ENCODE results near the gene IRX1. TPM values are rescaled to one million over a fixed set of nuclear protein-coding genes. Genes with fewer than 3 reads are reported as not detected.

IRX1 gene
- under 1 TPM in 2 of 4 donors, not detected in 2; 0.95 to 0.97 TPM for total RNA-seq

DNA sequence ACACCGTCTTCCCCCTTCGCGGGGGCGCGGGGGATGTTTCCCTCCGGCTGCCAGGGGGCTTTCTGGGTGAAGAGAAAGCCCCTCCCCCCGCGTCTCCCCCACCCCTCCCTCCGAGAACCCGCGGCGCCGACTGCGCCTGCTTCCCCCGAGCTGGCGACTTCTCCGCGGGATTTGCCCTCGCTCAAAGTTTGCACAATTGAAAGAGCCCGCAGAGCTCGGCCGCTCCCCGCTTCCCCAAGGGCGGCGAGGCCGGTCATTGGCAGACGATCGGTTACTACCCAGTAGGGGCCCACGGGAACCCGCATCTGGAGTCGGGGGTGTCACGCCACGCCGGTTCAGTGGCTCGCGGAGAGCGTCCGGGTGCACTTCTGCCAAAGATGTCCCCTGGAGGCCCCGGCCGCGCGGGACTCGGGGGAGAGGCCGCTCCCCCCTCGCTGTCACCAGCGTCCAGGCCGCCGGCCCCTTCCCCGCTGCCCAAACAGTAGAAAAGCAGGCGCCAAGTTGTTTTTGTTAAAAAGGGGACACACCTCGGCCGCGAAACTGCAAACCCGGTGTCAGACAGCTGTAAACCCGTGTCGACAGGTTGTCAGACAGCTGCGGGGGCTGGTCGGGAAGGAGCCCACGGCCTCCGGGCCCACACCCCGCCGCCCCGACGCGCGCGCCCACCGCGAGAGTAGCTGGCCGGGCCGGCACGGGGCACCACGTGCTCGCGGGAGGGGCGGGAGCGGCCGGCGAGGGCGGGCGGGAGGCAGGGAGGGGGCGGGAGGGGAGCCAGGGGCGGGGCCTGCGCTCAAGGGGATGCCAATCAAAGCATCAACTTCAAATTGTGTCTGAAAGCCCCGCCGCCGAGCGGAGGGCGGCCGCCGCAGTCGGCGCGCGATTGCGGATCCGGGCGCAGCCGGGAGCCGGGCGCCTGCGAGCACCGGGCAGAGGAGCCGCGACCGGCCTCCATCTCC is at the start of gene IRX1:
Gene IRX1 (plus strand): TSS at position 827 of the 956 bp plus-strand sequence. CDS start 274 bp downstream, outside the sequence.
- peak within 1 kb of the TSS in 1 of 4 donors; percentile 9 for H3K27ac ChIP-seq
- peaks cover 19 to 49% (median 25%) of the 10 kb centered on the region in 3 donors for H3K4me1 ChIP-seq
- H3K4me3 ChIP-seq, result peak within 1 kb of the TSS; percentile 19 to 60 (median 30)
- TF ChIP-seq POLR2A (IDR thresholded peaks at IDR 0.05), result no peak
- TF ChIP-seq, protein P1, sequence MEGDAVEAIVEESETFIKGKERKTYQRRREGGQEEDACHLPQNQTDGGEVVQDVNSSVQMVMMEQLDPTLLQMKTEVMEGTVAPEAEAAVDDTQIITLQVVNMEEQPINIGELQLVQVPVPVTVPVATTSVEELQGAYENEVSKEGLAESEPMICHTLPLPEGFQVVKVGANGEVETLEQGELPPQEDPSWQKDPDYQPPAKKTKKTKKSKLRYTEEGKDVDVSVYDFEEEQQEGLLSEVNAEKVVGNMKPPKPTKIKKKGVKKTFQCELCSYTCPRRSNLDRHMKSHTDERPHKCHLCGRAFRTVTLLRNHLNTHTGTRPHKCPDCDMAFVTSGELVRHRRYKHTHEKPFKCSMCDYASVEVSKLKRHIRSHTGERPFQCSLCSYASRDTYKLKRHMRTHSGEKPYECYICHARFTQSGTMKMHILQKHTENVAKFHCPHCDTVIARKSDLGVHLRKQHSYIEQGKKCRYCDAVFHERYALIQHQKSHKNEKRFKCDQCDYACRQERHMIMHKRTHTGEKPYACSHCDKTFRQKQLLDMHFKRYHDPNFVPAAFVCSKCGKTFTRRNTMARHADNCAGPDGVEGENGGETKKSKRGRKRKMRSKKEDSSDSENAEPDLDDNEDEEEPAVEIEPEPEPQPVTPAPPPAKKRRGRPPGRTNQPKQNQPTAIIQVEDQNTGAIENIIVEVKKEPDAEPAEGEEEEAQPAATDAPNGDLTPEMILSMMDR (IDR thresholded peaks at IDR 0.05), result no peak
- intact Hi-C loops (cut with DNase I), result no loop called here
- 0 to 13% methylated on average over 1 to 17 of the region's 106 CpGs for WGBS, 2 donors
- DNase-seq, result no peak
- H3K27me3 ChIP-seq, result peaks cover 21 to 100% (median 57%) of the 10 kb centered on the region in 4 donors
- no peaks in the 10 kb centered on the region for H3K9me3 ChIP-seq
- H3K36me3 ChIP-seq, result no peaks in the 10 kb centered on the region

DNA sequence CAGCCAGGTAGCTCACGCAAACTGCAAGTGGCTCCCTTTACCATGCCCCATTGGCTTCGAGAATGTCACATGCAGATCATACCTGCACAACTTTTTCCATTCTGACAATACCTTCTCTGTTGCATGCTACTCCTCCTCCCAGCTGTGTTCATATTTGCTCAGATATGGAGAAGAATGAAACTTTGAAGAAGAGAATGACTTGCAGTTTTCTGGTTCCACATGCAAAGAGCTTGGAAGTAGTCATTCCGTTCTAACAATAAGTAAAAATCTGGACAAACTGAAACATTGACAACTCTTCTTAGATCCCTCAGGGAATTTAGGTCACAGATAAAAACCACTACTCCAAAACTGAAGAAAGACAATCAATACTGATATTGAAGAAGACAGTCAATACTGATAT is 49.6 kb upstream of the IRX1 start:
- DNase-seq, result no peak
- 75 to 93% methylated on average over 3 of the region's 3 CpGs for WGBS, 2 donors
- Histone ChIP-seq H3K27ac (no peak overlapping the region), H3K27me3 (no peaks in the 10 kb centered on the region), H3K4me3 (no peak overlapping the region), H3K36me3 (no peaks in the 10 kb centered on the region), H3K9me3 (no peaks in the 10 kb centered on the region), H3K4me1 (no peaks in the 10 kb centered on the region)
- no peak for TF ChIP-seq POLR2A (IDR thresholded peaks at IDR 0.05)
- TF ChIP-seq, protein P1 (IDR thresholded peaks at IDR 0.05), result no peak
- intact Hi-C loops (cut with DNase I), result no loop called here

DNA sequence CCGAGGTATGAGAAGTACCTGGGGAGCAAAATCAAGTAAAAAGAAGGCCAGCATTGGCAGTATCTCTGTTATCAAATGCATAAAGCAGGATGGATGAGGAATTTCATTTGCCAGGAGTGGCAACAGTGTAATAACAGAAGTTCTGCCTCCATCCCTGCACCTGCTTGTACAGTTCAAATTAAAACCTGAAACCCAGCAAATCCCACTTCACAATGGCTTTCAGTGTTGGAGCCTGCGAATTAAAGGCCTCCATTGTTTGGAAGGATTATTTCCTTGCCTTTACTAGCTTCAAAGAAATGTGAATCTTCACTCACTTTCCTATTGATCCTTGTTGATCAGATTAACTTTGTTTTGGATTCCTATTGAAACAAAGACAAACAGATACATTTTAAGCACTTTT is 31.5 kb upstream of the IRX1 start:
- intact Hi-C loops (cut with DNase I), result no loop called here
- WGBS, 2 donors, result 51 to 56% methylated on average over 2 of the region's 2 CpGs
- Histone ChIP-seq H3K4me1 (no peaks in the 10 kb centered on the region), H3K9me3 (no peaks in the 10 kb centered on the region), H3K27me3 (peaks cover 0 to 4% (median 0%) of the 10 kb centered on the region in 4 donors), H3K36me3 (no peaks in the 10 kb centered on the region), H3K4me3 (no peak overlapping the region), H3K27ac (no peak overlapping the region)
- TF ChIP-seq POLR2A (IDR thresholded peaks at IDR 0.05), result no peak
- no peak for DNase-seq

DNA sequence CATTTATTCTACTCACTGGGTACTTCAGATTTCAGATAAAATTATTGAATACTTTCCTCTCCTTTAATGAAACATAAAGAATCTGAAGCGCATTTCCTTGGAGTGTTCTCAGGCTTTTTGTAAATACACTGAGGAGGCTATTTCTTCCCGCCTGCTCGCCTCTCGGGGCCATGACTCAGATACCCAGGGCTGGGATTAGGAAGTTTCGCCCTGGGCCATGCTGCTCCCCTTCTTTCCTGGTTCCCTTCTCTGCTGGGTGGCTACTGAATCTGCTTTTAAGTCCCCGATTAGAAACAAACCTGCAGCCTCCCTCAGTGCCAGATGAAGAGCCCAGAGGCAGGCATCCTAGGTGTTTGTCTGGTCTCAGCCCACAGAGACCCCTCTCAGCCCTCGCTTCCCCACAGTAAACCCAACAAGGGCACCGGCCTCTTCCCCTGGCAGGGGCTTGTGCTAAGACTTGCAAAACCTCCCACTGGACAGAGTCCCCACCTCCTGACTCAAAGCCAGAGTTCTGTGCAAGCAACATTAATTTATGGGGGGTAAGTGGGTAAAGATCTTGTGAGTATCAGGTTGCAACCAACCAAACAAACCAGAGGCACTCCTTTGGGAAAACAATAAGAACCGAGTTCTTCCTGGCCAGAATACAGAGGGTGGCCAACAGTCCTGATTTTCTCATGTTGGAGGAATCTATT is 30.7 kb upstream of the IRX1 start:
- no peak overlapping the region for H3K4me3 ChIP-seq
- H3K9me3 ChIP-seq, result no peaks in the 10 kb centered on the region
- H3K27ac ChIP-seq, result no peak overlapping the region
- H3K4me1 ChIP-seq, result no peaks in the 10 kb centered on the region
- TF ChIP-seq, protein P1 (IDR thresholded peaks at IDR 0.05), result no peak
- no peak for TF ChIP-seq POLR2A (IDR thresholded peaks at IDR 0.05)
- peaks cover 0 to 9% (median 0%) of the 10 kb centered on the region in 4 donors for H3K27me3 ChIP-seq
- no peaks in the 10 kb centered on the region for H3K36me3 ChIP-seq
- WGBS, 2 donors, result 57 to 62% methylated on average over 5 to 7 of the region's 9 CpGs
- no peak for DNase-seq
- intact Hi-C loops (cut with DNase I), result no loop called here

DNA sequence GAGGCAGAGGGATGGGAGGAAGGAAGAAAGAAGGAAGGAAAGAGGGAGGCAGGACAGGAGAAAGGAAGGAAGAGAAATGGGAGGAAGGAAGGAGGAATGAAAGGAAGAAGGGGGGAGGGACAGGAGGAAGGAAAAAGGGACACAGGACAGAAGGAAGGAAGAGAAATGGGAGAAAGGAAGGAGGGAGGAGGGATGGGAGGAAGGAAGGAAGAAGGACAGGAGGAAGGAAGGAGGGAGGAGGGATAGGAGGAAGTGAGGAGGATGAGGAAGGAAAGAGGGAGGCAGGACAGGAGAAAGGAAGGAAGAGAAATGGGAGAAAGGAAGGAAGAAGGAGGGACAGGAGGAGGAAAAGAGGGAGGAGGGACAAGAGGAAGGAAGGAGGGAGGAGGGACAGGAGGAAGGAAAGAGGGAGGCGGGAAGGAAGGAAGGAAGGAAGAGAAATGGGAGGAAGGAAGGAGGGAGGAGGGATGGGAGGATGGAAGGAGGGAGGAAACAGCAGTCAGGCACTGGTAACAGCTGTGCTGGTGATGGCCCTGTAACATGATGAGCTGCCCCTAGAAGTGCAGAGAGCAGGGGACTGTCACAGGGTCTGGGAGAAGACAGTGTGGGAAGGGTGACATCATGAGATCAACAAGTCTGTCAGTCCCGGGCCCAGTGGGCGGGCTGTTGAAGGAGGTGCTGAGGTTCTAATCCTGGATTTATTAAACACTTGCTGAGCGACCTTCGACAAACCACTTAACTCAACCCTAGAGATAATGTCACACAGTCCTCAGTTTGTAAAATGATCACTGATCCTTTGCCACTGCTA is 10.7 kb upstream of the IRX1 start:
- no peak for TF ChIP-seq POLR2A (IDR thresholded peaks at IDR 0.05)
- TF ChIP-seq, protein P1 (IDR thresholded peaks at IDR 0.05), result no peak
- Histone ChIP-seq H3K4me1 (no peaks in the 10 kb centered on the region), H3K36me3 (no peaks in the 10 kb centered on the region), H3K27me3 (peaks cover 0 to 65% (median 4%) of the 10 kb centered on the region in 4 donors), H3K27ac (no peak overlapping the region), H3K9me3 (no peaks in the 10 kb centered on the region), H3K4me3 (no peak overlapping the region)
- 59 to 79% methylated on average over 5 of the region's 5 CpGs for WGBS, 2 donors
- intact Hi-C loops (cut with DNase I), result no loop called here
- no peak for DNase-seq

Data from esophagus squamous epithelium (tissue), 5 donors.